GM19395 (cell line): ENCODE results near the gene ATP13A3.

Source experiments
- ATAC-seq: cut with Tn5 transposase; IDR thresholded peaks from one replicate; pipeline ENCODE4 v1.9.1; 2021; ENCODE audit warnings: mild to moderate bottlenecking, moderate library complexity; ENCODE audit not compliant: unreplicated experiment

ATP13A3 gene

DNA sequence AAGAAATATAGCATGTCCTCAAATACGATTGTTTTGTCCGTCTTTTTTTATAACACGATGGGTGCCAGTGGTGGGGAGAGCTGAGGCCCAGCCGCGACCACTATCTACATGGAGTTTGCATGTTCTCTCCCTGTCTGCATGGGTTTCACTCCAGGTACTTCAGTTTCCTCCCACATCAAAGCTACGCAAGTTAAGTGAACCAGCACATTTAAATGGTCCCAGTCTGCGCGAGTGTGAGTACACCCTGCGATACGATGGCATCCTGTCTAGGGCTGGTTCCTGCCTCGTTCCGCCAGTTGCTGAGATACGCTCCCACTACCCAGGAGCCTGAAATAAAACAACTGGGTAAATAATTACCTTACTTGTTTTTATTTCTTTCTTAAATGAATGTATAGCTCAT is 40.6 kb downstream of the ATP13A3 start:
- ATAC-seq: no peak

DNA sequence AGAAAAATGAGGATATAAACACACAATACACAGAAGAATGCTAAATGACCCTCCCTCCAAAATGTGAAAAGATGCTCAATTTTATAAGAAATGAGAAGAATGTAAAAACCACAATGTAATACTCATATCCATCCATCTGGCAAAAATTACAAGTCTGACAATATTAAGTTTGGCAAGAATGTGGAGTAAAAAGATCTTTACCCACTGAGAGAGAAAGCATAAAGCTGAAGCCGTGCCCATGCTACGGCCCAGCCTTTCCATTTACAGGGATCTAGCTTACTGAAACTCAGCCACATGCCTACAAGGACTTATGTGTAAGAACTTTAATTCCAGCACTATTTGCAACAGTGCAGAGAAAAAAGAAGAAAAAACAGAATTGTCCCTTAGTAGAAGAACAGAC is 42.9 kb downstream of the ATP13A3 start:
- ATAC-seq: no peak

DNA sequence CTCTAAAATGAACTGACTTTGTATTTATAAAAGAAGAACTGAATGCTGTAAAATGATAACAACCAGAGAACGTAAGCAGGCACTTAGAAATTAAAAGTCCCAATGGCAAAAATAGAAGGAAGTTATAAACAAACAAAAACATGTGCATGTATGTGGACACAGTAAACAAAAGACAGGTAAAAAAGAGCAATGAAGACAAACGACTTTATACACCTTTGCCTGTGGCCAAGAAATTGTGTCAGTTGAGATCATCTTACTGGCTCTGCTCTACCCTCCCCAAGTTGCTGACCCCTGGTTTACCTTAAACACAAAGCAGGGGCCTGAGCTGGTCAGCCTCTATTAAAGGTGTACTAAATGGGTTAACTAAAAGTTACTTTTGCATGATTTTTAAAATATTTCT is 46.0 kb downstream of the ATP13A3 start:
- no peak for ATAC-seq

DNA sequence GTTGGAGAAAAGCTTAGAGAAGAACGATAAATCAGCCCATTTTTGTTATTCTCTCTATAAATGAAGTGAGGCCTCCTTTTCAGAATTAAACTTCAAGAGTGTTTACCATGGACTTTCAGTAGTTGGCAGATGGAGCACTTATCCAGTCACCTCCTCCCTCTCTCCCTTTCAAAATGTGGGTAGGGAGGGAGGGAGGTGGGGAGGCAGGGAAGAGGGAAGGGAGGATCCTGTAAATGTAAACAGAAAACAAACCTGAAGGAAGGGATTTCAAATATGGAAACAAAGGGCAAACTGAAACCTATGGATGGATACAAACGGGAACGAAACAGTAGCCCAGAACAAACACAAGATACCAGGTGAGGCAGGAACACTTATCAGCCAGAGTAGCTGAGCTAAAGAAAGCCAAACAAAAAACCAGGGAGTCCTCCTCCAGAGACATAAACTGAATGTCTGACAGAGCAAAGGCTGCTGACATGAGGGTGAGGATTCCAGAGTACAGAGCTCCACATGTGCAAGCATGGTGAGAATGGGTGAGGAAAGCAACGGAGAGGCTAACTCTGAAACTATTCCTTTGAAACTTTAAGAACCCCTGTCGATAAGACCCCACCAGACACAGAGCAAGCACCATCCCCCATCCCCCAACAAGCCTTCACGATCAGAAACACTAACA is 46.8 kb downstream of the ATP13A3 start:
- no peak for ATAC-seq

DNA sequence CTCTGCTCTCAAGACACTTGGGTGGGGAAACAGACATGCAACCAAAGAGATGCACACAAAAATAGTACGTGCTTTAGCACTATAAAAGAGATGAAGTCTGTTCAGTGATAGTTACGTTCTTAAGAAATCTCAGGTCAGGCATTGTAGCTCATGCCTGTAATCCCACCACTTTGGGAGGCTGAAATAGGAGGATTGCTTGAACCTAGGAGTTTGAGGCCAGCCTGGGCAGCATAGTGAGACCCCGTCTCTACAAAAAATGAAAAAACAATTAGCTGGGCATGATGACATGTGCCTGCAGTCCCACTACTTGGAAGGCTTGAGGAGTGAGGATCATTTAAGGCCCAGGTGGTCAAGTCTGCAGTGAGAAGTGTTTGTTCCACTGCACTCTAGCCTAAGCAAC is 52.3 kb downstream of the ATP13A3 start:
- no peak for ATAC-seq

DNA sequence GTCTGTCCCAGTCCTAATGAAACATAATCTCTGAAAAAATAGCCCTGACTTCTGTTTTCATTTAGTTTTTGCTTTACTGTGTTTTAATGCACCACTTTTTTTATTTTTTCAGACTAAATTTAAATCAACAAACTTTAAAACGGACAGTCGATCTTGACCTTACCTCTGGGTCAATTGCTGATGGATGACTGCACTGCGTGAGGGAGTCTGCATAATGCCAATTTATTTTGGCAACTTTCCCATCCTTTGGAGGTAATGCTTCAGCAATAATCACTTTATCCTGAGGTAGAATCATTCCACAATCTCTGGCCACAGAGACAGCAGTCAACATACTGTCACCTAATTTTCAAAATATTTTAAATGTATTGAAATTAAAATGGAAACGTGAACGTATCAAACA is 55.2 kb downstream of the ATP13A3 start:
- ATAC-seq: no peak

DNA sequence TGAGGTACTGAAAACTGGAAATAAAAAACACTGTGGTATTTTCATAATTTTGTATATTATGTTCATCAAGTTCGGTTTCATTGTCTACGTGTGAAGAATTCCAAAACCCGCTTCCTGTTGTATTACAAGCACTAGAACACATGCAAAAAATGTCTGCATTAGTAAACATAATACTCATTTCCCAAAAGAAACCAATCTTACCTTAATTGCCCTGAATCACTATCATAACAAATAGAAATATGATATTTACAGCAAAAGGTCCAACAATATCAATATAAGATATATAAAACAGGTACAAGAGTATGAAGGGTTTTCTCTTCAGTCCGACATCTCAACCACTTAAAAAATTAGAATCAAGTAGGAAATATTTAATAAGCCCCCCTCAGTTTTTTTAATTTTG is 61.4 kb downstream of the ATP13A3 start:
- ATAC-seq: no peak

DNA sequence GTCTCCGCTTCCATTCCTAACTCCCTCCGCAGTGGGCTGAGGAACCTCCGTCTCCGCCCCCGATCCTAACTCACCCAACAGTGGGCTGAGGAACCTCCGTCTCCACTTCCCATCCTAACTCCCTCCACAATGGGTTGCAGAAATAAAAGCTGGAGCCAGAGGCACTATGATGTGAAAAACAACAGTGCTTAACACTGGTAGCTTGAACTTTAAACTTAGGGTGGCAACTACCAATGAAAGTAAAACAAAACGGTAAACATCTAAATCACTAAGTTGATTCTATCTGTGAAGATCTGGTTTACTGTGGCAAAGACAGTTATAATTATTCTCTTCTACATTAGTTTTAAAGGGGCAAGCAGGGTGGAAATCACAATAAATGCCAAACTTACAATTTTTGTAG is 61.8 kb downstream of the ATP13A3 start:
- no peak for ATAC-seq

DNA sequence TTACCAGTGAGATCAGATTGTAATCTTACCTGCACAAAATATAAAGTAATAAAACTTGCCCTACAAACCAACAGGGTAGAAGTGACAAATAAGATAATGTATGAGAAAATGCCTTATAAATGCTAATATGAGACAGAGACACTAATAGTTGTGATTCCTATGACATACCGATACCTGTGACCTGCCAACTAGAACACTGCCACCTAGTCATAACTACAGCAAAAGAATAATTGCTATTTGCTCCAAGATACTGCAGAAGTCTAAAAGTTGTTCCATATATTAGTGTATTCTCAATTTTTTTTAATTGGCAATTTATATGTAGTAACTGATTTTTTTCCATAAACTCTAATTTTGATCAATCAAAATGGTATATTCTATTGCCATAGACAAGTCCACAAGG is 62.4 kb downstream of the ATP13A3 start:
- ATAC-seq: no peak

DNA sequence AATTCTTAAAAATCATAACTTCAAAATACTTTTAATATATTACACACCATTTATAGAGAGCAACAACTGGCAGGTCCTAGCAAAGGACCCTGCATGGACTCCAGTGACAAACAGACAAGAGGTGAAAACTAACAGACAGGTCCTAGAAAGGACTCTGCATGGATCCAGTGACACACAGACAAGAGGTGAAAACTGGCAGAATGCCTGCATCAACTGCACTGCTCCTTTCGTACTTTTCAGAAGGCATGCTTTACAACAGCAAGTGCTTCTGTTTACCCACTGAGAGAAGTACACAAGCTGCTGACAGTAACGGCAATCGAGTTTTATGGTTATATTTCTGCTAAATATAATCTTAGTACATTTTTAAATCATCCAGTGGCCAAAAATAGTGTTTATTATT is 63.5 kb downstream of the ATP13A3 start:
- ATAC-seq: no peak

DNA sequence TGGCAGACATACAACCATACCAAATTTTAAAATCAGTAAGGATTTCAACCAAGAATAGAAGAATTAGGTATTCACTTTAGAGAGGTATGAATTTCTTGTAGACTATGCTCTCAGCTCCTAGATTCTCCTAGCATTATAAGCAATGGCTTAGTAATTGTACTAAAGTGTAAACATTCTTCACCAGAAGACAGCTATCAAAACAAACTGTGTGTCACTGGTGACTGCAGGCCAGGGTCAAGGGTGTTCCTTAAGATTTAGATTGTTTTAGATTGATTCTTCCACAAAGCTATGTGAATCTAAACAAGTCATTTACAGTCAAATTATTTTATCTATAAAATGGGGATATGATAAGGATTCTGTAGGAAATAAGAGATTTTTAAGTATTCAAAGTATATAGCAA is 64.6 kb downstream of the ATP13A3 start:
- no peak for ATAC-seq

DNA sequence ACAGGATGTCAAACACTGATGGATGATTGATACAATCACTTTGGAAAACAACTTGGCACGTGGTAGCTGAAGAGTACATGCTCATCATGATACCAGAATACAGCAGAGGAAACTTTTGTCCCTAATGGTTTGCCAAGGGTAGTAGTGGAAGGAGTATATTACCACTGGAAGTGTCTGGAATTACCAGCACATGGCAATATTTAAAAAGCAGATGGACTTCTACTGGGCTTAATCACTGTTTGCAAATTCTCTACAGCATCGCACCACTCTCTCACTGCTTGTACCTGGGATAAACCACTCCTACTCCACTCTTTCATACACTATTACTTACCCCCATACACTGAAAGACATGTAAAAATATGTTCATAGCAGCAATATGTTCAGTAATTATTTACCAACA is 68.1 kb downstream of the ATP13A3 start:
- ATAC-seq: no peak

DNA sequence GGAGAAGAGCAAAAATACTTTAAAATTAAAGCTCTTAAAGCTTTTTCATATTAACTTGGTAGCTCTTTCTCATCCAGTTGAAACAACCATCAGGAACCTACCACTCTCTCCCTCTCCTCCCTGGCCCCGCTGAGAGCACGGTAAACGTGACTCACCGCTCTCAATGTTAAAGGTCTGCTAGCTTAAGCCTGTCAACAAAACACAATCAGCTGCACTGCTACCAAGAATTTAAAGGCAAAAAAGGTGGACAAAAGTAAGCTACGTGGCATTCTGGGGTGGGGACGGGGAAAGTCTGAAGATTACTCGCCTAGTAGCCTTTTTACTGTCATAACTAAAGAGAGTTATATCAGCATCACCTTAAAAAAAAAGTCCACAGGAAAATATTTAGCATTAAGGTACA is 79.4 kb downstream of the ATP13A3 start:
- ATAC-seq: no peak

DNA sequence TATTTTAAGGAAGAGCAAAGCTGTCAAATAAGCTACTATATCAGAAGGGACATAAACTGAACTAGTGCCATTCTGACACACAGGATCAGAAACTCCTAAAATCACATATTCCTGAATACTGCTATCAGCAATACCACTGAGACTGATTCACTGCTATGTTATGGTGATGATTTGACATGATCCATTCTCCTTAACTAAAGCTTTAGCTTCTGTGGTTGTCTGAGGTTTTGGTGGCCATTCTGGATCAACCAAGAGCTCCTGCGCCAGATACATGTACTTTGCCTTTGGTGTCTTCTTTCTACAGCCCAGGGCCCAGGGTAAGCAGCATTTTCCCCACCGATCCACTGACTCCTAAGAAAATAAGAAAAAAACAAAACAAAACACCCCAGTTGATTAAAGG is 81.0 kb downstream of the ATP13A3 start:
- ATAC-seq: no peak

DNA sequence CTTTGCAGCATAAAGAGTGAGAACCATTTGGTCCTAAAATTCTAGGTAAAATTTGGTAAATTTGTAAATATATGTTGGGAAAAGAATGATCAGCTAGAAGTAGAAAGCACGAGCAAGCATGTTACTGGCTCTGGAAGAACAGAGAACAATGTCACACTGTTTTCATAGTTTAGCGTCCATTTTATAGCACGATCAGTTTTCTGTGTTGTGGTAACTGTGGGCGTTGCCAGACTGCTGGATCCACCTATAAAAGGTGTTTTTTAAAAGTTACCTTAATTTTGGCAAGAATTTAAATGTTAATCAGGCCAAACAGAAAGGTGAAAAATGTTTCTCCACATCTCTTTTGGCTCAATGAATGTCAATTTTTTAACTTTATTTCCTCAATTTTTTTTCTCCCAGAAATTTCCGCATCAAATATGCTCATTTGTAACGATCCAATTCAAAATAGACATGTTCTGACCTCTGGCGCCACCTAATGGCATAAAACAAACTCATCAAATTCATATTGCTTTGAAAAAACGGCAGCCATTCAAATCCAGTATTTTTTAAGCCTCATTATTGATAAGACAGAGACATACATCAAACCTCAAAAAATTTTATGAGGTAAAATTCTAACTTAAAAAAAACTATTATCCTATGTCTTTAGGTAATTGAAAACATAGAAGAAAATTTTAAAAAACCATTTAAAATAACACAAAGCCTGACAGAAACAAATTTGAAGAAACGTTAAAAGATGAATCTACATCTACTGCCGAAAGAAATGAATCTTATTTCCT is 82.2 kb downstream of the ATP13A3 start:
- no peak for ATAC-seq

DNA sequence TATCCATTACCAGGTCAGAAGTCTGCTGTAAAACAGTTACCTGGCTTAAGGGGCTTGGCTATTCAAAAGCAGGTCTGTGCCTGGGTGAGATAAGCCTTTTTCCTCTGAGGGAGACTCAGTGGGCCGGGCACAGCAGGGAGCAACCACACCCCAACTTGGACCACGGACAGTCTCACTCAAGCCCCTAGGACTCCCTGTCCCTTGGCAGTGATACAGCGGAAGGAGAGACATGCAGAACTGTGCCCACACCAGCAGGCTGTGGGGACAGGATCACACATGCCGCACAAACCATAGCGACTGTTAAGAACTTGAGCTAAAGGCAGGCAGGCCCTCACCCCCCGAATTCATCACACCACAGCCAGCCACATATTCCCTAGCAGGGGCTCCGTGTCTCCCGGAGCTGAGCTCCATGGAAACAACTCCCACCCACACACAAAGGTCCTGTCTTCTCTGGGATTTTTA is 84.9 kb downstream of the ATP13A3 start:
- ATAC-seq: no peak

DNA sequence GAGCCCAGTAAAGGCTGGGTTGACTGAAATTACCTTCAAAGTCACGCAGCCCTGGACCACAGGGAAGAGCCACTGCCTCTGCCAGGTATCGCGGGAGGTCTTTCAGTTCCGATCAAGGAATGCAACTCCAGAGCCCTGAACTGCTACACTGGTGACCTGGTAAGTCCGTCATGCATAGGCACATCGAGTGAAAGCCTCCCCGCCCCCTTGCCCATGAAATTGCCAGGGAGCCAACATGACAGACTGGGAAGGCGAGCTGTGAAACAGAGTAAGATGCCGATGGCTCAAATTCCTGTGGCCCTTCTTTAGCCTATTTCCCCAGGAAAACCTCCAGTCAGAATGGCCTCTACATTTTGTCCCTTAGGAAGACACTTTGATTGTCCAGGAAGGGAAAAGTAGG is 85.5 kb downstream of the ATP13A3 start:
- no peak for ATAC-seq

DNA sequence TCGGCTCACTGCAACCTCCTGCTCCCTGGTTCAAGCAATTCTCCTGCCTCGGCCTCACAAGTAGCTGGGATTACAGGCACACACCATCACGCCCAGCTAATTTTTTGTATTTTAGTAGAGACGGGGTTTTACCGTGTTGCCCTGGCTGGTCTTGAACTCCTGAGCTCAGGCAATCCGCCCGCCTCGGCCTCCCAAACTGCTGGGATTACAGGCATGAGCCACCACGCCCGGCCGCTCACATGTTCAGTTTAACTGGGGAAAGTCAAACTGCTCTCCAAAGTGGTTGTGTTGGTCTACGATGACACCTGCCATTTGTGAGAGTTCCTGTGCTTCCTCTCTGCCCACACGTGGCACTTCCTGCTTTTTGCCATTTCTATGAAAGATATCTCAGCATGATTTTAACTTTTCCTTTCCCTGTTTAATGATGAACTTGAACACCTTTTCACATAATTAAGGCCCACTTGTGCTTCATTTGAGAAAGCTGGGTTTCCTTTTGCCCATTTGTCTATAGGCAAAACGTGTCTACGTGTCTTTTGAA is 86.9 kb downstream of the ATP13A3 start:
- ATAC-seq: no peak

DNA sequence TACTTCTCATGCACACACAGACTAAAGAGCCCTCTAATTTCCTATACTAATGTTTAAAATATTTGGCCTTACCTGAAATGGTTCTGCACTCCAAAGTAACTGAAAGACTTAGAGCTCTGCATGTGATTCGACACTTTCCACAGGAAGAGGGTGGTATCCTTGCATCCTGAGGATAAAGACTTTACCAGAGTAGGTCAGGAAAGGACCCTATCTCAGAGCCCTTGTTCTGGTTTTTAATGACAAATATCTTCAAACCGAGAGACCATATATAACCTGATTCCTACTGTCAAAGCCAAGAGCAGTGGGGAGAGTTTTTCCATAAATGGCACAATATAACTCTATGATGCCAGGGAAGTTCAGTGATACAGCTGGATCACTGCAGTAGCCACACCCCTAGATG is 87.6 kb downstream of the ATP13A3 start, which contains the start of gene GP5:
GP5 (minus strand) TSS at position 101 of the 400 bp plus-strand sequence. CDS start 984 bp downstream, outside the sequence.
- ATAC-seq: no peak

DNA sequence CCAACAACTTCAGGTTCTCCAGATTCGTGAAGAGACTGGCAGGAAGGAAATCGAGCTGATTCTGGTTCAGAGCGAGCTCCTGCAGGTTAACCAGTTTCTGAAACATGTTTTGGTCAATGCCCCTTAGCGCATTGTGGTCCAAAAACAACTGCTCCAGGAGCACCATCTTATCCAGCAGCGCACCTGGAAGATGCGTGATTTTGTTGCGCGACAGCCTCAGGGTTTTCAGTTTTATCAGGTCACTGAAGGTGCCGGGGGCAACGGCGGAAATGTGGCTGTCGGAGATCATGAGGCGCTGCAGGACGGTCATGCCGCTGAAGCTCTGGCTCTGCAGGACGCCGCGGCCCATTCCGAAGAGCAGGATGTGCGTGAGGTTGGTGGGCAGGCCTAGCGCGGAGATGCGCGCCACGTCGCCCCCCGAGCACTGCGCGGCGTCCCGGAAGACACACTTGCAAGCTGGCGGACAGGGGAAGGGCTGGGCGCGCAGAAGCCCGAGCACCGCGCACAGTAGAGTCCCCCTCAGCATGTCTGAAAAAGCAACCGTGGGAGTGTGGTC is 89.0 kb downstream of the ATP13A3 start:
- ATAC-seq: no peak

DNA sequence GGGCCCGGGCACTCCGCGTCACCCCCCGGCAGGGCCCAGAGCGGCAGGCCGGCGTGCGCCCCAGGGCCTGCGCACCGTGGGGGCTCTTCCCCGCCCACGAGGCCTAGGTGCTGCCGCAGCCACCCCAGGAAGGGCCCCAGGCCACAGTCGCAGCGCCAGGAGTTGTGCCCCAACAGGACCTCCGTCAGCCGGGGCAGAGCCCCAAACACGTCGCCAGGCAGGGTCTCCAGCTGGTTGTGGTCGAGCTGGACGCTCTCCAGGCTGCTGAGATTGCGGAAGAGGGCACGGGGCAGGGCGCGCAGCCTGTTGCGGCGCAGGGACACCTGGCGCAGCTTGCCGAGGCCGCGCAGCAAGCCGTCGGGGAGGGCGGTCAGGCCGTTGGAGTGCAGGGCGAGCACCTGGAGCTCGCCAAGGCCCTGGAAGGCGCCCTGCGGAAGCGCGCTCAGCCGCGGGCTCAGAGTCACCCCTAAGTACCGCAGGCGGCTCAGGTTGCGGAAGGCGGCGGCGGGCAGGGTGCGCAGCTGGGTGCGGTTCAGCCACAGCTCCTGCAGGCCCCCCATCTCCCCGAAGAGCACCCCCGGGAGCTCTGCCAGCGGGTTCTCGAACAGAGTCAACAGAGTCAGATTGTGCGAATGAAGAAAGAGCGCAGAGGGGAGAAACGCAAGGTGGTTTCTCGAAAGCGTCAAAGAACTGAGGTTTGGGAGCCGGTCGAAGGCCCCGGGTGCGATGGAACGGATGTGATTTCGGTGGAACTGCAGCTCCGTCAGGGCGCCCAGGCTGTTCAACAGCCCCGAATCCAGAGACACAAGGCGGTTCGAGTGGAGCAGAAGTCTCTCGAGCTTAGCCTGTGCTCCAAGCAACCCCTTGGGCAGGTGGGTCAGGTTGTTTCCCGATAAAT is 89.7 kb downstream of the ATP13A3 start:
- no peak for ATAC-seq
